Skeletal muscle cell (primary cell): ENCODE results near the gene MRPL49.

ENCODE experiments used
- DNase-seq: peaks from one replicate; pipeline ENCODE4 v3.0.0-alpha.2; 2010; ENCODE audit warnings: low read depth
- H3K4me3 ChIP-seq: 2 replicates; pipeline ENCODE4 v1.5.1; 2011; ENCODE audit warnings: low read depth, mild to moderate bottlenecking, control low read depth, low read length, moderate library complexity

The MRPL49 gene

GRCh38 chr11:65100674-65101350 lies 21.3 kb upstream of the MRPL49 start:
- no peak overlapping the region for H3K4me3 ChIP-seq
- DNase-seq, result no peak

GRCh38 chr11:65102142-65103095 lies 19.7 kb upstream of the MRPL49 start:
- no peak for DNase-seq
- H3K4me3 ChIP-seq, result no peak overlapping the region

- DNase-seq, result no peak
- no peak overlapping the region for H3K4me3 ChIP-seq
These were observed 18.6 kb upstream of the MRPL49 start for GRCh38 chr11:65103476-65103875.

- no peak for DNase-seq
- no peak overlapping the region for H3K4me3 ChIP-seq
These were observed 17.5 kb upstream of the MRPL49 start for GRCh38 chr11:65104628-65105027.

- H3K4me3 ChIP-seq, result no peak overlapping the region
- DNase-seq, result no peak
These were observed 15.0 kb upstream of the MRPL49 start for GRCh38 chr11:65107078-65107477.

- H3K4me3 ChIP-seq, result no peak overlapping the region
These were observed 14.2 kb upstream of the MRPL49 start for GRCh38 chr11:65107751-65108468.

GRCh38 chr11:65108469-65109123 lies 13.5 kb upstream of the MRPL49 start:
- no peak for DNase-seq

More at GRCh38 chr11:65107751-65108468, 14.2 kb upstream of the MRPL49 start:
- DNase-seq, result no peak

GRCh38 chr11:65109231-65110198 lies 12.6 kb upstream of the MRPL49 start:
- no peak overlapping the region for H3K4me3 ChIP-seq
- no peak for DNase-seq

More at GRCh38 chr11:65108469-65109123, 13.5 kb upstream of the MRPL49 start:
- H3K4me3 ChIP-seq, result no peak overlapping the region

- DNase-seq, result no peak
- H3K4me3 ChIP-seq, result no peak overlapping the region
These were observed 11.7 kb upstream of the MRPL49 start for GRCh38 chr11:65110354-65110861.

GRCh38 chr11:65111159-65111743 lies 10.9 kb upstream of the MRPL49 start:
- no peak for DNase-seq
- H3K4me3 ChIP-seq, result no peak overlapping the region

- H3K4me3 ChIP-seq, result peak within 1 kb of the TSS; percentile 56
- DNase-seq, result peak; percentile 62
These were observed 10.2 kb upstream of the MRPL49 start, which contains the start of gene TM7SF2 for GRCh38 chr11:65111744-65112545. TSS of gene TM7SF2 (plus strand) at chr11:65111872. CDS start at chr11:65112016, 144 bp downstream.

- no peak for DNase-seq
- peak overlapping the region; percentile 56 for H3K4me3 ChIP-seq
These were observed 9.4 kb upstream of the MRPL49 start for GRCh38 chr11:65112546-65113360.

GRCh38 chr11:65113361-65113756 lies 8.8 kb upstream of the MRPL49 start:
- H3K4me3 ChIP-seq, result peak overlapping the region; percentile 56
- DNase-seq, result no peak

- no peak for DNase-seq
- H3K4me3 ChIP-seq, result no peak overlapping the region
These were observed 8.3 kb upstream of the MRPL49 start for GRCh38 chr11:65113839-65114238.

- no peak for DNase-seq
- H3K4me3 ChIP-seq, result no peak overlapping the region
These were observed 7.5 kb upstream of the MRPL49 start for GRCh38 chr11:65114538-65115171.
